HG03460 (cell line): ENCODE results near the gene GPAM.

ENCODE experiments used
- ATAC-seq: cut with Tn5 transposase; IDR thresholded peaks from one replicate; pipeline ENCODE4 v1.9.1; 2021; ENCODE audit not compliant: unreplicated experiment

Gene GPAM

DNA sequence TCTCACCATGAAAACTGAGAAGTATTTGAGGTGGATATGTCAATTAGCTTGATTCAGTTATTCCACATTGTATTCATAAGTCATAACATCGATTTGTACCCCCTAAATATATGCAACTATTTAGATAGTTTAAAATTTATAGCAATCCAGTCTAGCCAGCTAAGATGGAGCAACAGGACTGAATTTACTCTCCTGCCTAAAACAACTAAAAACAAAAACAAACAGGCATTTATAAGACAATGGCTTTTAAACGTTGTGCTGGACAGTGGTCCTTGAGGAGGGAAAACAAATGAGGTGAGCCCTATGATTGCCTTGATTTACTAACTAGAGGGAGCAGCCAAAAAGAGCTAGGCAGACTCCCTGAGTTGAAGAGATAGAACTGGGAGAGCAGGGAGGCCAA is 814 bp upstream of the GPAM start:
- no peak for ATAC-seq

DNA sequence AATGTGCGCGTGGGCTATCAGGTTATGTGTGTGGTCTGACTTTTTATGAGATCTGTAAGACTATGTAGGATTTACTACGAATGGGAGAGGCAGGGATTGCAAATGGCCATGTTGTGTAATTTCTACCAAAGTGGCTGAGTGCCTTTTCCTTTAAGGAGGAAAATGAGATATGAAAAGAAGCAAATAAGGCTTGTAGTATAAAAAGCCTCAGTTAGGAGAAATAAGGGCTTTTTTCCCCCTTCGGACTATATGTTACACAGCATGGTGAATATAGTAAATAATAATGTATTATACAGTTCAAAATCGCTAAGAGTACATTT is 447 bp upstream of the GPAM start:
- ATAC-seq, result no peak

DNA sequence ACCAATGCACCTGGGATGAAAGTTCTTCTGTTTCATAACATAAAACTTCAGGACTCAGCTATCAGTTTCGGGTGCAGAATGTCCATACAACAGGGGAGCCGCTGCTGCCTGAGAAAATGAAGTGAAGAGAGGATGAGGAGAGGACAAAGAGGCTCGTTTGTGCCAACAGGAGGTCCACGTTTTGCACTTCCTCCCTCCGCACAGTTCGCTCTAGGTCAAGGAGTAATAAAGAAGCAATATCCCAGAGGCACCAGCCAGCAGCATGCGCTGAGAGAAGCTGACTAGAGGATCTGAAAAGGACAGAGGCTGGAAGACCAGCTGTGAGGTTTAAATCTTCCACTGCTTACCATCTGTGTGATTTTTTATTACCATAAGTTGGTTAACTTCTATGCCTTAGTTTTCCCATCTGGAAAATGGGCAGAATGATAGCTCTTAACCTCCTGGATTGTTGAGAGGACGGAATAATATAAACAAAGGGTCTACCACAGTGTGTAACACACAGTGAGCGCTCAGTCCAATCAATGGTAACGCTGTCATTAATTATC is 709 bp downstream of the GPAM start:
- no peak for ATAC-seq

DNA sequence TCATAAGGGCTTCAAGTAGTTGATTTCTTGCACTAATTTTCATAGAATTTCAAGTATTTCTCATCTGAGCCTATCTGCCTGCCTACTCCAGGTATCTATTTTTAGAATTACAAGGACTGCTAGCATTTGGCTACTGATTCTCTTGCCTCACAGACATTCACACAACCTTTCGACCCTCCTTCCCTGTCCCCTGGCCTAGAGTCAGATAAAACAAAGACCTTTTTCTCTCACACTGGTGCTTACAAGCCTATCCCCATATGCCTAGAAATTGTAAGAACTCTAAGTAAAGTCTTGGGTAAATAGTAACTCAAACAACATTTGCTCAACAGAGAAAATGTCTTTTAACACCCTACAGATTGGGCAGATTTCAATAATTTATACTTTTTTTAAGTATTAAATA is 6.3 kb downstream of the GPAM start:
- ATAC-seq, result no peak

DNA sequence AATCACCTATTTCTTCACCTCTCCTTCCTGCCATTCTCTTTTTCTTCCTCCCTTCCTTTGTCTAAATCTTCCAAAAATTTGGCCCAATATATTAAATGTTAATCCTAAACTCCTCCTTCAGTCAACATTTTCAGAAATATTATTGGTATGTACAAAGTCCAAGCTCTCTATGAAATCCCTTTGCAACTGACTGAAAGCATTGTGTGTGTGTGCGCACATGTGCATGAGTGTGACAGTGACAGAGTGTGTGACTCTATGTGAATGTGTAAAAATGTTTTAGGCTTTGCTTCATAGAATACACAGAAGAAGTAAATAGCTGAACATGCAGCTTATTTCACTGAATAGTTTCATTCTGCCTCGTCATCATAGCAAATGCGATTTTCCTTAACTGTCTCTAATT is 7.0 kb downstream of the GPAM start:
- ATAC-seq, result no peak

DNA sequence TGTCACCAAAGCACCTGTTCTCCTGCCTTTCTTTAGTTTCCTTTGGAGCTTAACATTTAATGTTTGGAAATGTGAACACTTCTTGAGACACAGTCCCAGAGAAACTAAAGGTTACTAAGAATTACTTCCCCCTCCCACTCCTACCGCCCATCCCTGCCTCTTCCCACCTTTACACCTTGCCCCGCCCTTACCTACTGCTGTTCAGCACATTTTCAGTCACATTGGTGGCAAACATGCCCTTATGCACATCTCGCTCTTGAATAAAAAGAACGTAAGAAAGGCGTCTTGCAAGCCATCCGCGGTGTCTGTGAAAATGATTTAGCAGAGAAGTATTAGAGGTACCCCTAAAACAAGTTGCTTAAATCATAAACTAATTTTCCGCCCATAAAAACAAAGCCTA is 8.2 kb downstream of the GPAM start:
- no peak for ATAC-seq

DNA sequence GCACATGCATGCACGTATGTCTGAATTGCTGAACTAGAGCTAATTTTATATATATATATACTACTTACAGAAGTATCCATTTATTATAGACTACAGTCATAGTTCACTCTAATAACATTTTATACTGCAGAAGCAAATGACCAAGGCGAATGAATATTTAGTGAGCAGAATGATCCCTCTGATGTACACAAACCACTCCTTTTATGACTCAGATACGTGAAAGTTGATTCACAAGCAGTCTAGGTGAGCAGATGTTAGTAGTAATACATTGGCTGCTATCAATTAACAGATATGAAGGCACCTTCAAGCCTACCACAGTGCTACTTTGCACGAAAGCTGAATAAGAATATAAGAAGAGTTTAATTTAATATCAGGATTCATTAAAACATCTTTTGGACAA is 10.4 kb downstream of the GPAM start:
- ATAC-seq, result no peak

DNA sequence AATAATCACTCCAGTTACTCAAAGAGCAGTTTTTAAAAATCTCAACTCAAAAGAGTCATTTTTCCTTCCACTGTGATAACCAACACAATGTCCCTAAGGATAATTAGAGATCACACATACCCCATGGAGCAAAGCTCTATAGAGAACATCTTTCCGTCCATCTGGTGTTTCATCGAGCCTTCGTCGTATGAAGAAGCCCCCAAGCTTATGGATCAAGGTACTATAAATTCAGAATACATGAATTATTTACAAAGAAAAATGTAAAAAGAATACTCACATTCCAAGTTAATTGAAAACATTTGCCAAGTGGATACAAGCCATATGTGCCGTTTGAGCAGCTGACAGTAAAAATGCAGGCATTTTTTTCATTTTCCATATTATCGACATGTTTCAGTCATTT is 14.8 kb downstream of the GPAM start:
- ATAC-seq, result no peak

DNA sequence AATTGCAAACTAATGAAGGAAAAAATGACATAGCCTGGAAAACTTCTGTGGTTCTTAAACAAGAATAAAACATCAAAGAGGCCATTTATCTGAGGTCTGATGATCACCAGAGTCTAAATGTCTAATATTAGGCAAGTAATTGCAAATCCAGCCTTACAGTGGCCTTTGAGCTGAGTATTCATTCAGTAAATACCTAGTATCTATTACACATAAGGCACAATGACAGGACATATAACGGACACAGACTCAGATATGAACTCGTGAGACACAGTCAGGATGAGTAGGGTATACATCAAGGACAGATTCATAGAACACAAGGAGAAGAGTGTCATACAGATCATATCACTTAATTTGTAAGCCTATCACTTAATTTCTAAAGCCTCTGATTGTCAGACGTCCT is 16.8 kb downstream of the GPAM start:
- no peak for ATAC-seq

DNA sequence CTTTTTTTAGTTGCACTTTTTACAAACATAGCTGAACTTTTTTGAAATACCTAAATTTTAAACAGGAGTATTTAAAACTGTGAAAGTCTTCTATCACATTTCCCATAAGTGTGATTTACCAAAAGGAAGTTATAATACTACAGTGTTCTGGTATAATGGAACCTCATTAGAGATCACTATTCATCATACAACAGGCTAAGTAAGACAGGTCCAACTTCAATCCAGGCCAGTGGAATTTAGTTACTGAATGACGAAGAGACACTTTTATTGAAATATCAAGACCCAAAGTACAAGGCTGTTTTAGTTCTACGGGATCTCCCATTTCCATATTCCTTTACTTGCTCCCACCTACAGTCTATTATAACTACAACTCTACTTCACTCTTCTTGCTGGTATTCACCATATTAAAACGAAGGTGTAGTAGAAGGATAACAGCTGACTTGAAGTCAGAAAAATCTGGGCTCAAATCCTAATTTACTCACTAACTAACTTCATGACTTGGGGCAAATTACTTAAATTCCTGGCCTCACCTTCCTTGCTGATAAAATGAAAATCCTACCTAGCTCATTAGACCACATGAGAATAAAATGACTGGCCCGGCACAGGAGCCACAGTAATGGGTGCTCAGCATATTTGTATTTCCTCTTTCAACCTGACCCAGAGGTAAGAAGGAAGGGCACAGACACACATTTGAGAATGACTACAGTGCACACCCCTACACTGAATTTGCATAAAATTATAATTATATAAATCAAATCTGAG is 21.6 kb downstream of the GPAM start:
- no peak for ATAC-seq

DNA sequence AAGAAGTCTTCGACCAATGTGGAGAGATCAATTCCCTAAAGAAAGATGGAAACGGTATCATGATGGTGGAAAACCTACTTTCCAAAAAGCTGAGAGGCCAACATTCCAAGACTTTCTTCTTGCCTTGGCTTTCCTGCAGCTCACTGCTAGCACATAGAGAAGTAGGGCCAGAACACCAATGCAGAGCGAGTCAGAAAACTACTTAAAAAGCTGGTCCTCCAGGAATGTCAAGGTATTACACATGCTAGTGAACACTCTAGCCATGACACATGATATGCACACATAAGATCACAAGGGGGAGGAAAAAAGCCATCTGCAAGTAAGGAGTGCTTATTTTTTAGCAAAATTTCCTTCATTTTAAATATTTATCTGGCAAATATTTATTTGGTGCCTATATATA is 22.7 kb downstream of the GPAM start:
- no peak for ATAC-seq

DNA sequence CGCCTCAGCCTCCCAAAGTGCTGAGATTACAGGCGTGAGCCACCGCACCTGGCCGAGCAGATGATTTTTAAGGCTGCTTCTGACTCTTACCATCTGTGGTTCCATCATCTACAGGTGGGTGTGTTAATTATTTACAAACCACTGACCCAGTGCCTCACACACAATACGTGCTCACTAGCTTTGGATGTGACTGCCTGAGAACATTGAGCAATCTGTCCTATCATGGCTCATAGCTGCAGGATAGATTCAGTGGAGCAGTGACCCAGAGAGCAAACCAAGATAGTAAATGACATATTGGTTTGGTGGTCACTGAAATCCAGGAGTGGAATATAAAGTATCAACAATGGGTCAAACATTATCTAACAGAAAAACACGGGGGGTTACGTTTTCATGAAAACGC is 24.1 kb downstream of the GPAM start:
- no peak for ATAC-seq

DNA sequence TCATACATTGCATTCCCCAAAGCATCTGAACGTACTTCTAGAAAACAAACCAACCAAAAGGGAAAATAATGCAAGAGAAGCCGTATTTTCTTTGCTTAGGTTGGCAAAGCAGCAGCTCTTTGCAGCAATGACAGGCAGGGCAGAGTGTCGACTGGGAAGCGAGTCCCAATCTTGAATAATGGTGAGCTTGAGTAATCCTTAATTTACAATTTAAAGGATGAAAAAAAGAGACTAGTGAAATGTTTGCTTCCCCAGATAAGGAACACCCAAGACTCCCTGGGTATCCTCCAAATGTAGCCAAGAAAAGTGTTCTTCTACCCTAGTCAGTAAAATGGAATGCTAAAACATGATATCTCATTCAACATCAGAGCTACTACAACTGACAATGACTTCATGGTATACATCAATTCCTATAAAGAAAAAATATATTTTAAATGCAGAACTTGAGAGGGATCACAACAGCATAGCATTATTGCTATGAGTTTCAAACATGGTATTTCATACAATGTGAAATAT is 32.0 kb downstream of the GPAM start:
- no peak for ATAC-seq

DNA sequence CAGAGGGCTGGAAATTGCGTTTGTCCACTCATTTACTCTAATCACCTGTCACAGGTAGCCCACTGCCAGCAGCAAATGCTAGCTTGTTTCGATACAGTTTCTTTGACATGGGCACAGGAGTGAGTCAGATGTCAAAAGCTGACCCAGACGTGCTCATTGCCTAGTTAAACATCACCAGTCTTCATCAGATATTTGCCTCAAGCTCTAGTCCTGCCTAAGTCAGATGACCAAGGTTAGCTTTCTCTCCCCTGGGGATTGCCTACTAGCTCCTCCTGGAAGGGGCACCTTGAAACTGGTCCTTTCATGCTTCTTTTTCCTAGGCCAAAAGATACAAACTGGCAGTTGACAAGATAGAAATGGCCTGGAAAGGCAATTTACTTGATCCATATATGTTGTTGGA is 35.2 kb downstream of the GPAM start:
- no peak for ATAC-seq

DNA sequence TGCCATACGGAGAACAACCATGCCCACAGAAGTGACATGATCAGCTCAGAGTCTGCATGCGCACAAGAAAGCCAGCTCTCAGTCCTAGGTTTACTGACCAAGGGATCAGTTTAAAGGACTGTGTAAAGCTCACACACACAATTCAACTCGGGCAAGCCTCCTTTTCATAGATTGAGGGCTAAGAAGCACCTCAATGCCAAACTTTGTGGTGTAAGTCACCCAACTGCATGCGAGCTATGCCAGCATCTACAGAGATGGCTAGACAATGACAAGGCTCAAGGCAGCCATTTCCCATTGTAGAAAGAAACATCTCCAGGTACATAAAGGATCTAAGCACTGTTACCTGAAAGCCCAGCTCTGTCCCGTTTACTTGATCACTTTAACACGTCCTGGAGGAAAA is 36.8 kb downstream of the GPAM start:
- no peak for ATAC-seq

DNA sequence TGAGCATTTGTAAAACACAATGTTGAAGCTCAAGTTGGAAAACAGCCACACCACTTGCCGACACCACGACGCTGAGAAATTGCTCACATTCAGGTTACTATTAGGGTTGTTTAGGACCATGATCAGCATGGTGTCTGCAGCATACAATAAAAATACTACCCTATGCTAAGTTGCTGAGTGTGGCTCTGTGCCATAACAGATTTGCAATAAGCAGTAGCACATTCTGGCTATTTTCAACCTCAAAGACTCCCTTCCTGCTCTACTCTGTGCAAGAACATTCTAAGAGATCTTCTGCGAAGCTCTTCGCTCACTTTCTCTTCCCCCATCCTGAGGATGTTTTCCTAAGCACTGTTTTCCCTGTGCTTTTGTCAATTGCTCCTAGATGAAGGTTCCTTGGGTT is 38.3 kb downstream of the GPAM start:
- ATAC-seq, result no peak

DNA sequence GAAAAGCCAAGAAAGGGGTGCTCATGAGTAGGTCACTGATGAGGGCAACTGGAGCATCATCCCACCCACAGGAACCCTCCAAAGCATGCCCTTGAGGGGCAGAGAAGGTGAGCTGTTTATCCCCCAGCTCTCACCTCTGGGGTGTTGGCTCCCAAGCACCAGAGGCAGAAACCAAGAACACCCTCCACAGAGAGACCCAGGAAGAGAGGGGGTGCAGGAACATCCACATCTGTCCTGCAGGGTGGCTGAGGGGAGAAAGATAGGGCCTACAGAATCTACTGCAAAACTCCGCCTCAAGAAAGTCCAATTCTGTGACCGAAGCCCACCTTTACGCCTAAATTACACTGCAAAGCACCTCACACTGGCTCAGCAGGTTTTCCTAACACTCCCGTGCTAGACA is 40.1 kb downstream of the GPAM start:
- no peak for ATAC-seq

DNA sequence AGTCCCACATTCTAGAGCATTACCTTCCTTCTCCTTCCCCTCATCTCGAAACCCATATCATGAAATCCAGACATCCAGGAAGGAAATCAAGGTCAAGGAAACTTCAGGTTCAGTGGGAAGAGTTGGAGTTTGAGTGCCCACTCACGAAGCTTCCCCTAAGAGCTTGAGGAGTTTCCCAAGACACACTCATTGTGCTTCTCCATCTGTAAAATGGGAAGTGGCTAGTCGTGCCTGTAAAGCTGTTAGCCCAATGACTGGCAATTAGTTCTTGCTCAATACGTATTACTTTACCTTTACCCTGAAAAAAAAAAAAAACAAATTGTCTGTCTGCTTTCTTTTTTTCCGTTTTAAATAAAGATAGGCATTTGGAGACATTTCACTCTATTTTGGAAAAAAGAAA is 42.3 kb downstream of the GPAM start:
- no peak for ATAC-seq

DNA sequence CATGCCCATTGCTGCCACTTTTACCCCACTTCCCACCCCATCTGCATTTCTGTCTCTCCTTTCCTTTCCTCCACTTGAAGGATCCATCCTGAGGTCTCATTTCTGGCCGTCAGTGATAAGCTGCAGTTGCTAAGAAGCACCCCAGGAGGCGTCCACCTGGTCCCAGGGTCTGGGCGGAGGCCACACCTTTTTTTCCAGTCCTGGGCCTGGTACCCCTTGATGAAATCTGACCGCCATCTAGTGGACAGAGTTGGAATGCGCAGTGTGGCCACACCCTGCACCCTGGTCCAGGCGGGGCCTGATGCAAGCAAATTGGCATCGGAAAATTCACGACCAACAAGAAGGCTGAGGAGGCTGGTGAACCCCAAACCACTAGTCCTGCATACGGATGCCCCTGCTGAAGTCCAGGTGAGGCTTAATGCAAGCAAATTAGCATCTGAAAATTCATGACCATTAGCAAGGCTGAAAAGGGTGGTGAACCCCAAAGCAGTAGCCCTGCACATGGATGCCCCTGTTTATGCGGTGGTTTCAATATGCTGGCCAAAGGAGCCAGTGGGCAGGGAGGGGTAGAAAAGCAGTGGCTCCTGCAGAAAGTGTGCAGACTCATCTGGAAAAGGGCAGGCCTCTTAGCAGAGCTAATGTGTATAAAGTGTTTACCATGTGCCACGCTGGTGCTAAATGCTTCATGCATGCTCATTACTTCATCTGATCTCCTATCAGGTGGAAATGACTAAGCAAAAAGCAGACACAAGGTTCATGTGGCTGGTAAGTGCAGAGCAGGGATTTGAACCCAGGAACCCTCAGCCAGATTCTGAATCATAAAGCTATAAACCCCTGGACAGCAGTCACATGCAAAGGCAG is 43.2 kb downstream of the GPAM start:
- ATAC-seq, result peak; percentile 95

DNA sequence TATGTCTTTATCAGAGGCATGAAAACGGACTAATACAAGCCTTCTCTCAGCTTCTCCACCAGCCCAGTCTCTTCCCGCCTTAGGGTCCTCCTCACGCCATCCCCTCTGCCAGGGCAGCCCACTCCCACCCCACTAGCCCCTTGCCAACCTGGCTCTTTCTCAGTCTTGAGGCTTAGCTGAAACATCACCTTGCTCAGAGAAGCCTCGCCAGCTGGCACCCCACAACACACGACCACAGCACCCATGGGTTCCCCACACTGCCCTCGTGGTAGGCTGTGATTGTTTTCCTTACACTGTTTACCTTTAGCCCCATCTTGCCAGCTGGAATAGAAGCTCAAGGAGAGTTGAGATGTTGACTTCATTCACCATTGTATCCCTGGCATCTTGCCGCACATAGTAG is 44.4 kb downstream of the GPAM start:
- no peak for ATAC-seq

DNA sequence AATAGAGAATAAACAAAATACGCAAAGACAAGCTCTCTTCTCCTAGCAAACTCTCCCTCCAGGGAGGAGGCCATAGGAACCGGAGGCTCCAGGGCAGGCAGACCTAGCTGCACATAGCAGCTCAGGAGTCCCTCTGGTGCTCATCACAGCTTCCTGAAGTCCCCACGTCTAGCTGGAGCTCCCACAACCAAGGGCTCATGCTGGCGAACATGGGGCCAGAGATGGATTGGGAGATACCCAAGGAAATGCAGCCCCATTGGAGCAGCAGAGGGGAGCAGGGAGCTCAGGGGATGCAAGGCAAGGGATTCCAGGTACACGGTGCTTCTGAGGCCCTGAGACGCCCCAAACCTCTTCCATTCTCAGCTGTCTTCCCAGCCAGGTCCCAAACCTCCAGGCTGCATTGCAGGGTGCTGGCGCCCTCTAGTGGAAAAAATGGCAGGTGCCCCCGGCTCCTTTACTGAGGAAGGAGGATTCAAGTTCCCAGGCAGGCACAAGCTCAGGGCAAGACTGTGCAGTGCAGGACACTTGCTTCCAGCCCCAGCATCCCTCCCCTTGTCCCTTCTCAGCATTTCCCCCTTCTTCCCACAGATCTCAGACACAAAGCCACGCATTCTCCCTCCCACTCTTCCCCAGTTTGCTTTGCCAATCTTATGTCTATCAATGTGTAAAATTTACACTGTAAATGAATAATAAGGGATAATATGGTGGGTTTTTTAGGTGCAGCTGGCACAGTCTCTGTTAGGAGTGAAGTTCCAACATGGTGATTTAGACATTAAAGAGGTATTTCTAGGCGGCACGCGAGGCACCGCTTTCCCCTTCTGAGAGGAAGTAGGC is 46.2 kb downstream of the GPAM start:
- ATAC-seq, result peak; percentile 47
